ENCODE measurements around the gene GATM. TPM values are rescaled to one million over a fixed set of nuclear protein-coding genes. Genes with fewer than 3 reads are reported as not detected.

GATM gene
- total and polyA plus RNA-seq, 2 of the 8 experiments (the other 6 are each of a cell fraction or from before 2014, with no cell fraction given): 10.2 to 15.1 TPM

DNA sequence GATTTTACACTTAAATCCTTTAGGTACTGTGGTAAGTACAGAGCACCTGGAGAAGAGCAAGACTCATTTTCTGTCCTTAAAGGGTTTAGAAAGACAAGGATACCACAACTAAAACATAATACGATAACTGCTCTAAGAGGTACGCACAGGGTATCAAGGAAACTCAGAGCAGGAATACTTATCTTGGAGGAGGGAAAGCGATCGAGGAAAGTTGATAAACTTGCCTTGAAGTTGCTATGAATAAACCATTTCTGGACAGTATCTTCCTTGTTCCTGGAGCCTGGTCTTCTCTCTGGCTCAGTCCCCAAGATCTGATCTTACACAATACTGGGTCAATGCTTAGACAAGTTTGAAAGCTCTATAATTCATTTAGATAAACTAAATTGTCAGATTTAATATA is 17.6 kb upstream of the GATM start:
- WGBS, 2 experiments (ENCODE audit: extremely low coverage in 1 of 2, insufficient coverage in 1 of 2, insufficient read length in 1 of 2, insufficient replicate concordance in 2 of 2, low coverage in 1 of 2, low lambda C conversion rate in 2 of 2, missing lambda C conversion rate in 1 of 2): 84% methylated on average over 4 of the region's 4 CpGs; no CpG with 5 or more reads in 1 of the 2 experiments
- no peak overlapping the region for H3K4me3 ChIP-seq (ENCODE audit: extremely low read depth in 1 of 4, insufficient read depth in 2 of 4, low read depth in 3 of 4, low read length in 4 of 4)
- ChIA-PET POLR2A (ENCODE audit: partially characterized antibody) (no interaction called here), CTCF (ENCODE audit: partially characterized antibody) (interaction anchor here (1.3 to 9.3 kb wide), 3 partner anchors 13 to 233 kb away, joined by 5 to 97 read pairs (median 60); no protein-coding TSS in a partner anchor)
- no peaks in the 10 kb centered on the region for H3K4me1 ChIP-seq (replicated peaks in 1 of 4; ENCODE audit: control insufficient read depth in 3 of 4, insufficient read depth in 4 of 4, low read length in 3 of 4)
- no peaks in the 10 kb centered on the region for H3K79me2 ChIP-seq (ENCODE audit: control insufficient read depth in 1 of 2, insufficient read depth in 2 of 2, low read length in 2 of 2)
- no peak overlapping the region for H3K4me2 ChIP-seq (ENCODE audit: insufficient read depth in 1 of 2, low read depth in 2 of 2, low read length in 2 of 2)
- H3K23ac ChIP-seq (ENCODE audit: insufficient read length): no peak overlapping the region
- no peak overlapping the region for H4K5ac ChIP-seq (ENCODE audit: insufficient read length, low read depth, low read length)
- H2AK5ac ChIP-seq (ENCODE audit: low read depth, low read length): no peak overlapping the region
- peaks cover 0 to 5% (median 0%) of the 10 kb centered on the region in 4 experiments; a peak in 2 of 7 replicates for H3K27me3 ChIP-seq (replicated peaks in 1 of 4; ENCODE audit: control insufficient read depth in 3 of 4, extremely low read depth in 1 of 4, insufficient read depth in 3 of 4, low read length in 3 of 4)
- TF ChIP-seq TAF7 (optimal IDR thresholded peaks at IDR 0.05; ENCODE audit: borderline replicate concordance, low read depth, low read length) (no peak), TAF1 (IDR thresholded peaks at IDR 0.05; ENCODE audit: low read depth, low read length) (no peak), BRCA1 (IDR thresholded peaks at IDR 0.05; ENCODE audit: low read depth, low read length) (no peak), TEAD4 (IDR thresholded peaks at IDR 0.05; ENCODE audit: low read depth, low read length) (no peak), HDAC2 (IDR thresholded peaks at IDR 0.05; ENCODE audit: borderline replicate concordance in 1 of 2, low read depth in 2 of 2, low read length in 2 of 2) (no peak)
- H3K79me1 ChIP-seq (ENCODE audit: low read depth, low read length): no peaks in the 10 kb centered on the region
- H4K8ac ChIP-seq (ENCODE audit: extremely low read depth, insufficient read depth, low read length): no peak overlapping the region
- no peak overlapping the region for H2BK15ac ChIP-seq (ENCODE audit: low read length)
- no peaks in the 10 kb centered on the region for H3K9me3 ChIP-seq (ENCODE audit: insufficient read depth in 2 of 2, low read depth in 1 of 2, low read length in 1 of 2)
- DNase-seq (ENCODE audit: low read depth in 1 of 2, low spot score in 2 of 2) (no peak), FAIRE-seq (no peak)
- H3K23me2 ChIP-seq (ENCODE audit: low read depth, low read length): no peaks in the 10 kb centered on the region
- H4K20me1 ChIP-seq (replicated peaks in 1 of 2; ENCODE audit: control insufficient read depth in 1 of 2, insufficient read depth in 2 of 2, low read length in 2 of 2): no peaks in the 10 kb centered on the region
- H2AFZ ChIP-seq (ENCODE audit: low read length): no peak overlapping the region
- no peak overlapping the region for H3K9ac ChIP-seq (replicated peaks in 1 of 4; ENCODE audit: extremely low read depth in 1 of 4, low read depth in 3 of 4, low read length in 3 of 4)
- no peak overlapping the region for H2BK5ac ChIP-seq (ENCODE audit: low read depth, low read length)
- H3K18ac ChIP-seq (ENCODE audit: extremely low read depth, low read length): no peak overlapping the region
- no peak overlapping the region for H3K4ac ChIP-seq (replicated peaks; ENCODE audit: insufficient read length, low read depth, low read length)
- no peak overlapping the region for H3K27ac ChIP-seq (ENCODE audit: low read depth, low read length)
- no peak overlapping the region for H2BK12ac ChIP-seq (ENCODE audit: low read depth, low read length)
- H4K91ac ChIP-seq (replicated peaks; ENCODE audit: insufficient read length, low read length): no peak overlapping the region
- no peak overlapping the region for H2BK20ac ChIP-seq (ENCODE audit: low read length)
- H3K56ac ChIP-seq (replicated peaks; ENCODE audit: insufficient read length, low read depth, low read length): no peak overlapping the region
- H3K36me3 ChIP-seq (ENCODE audit: control insufficient read depth in 2 of 4, insufficient read depth in 4 of 4, low read length in 3 of 4): no peaks in the 10 kb centered on the region
- no peak overlapping the region for H2BK120ac ChIP-seq (replicated peaks; ENCODE audit: low read depth, low read length)
- H3K14ac ChIP-seq (ENCODE audit: insufficient read length): no peak overlapping the region

All from H1 (cell line).